CD4-positive, alpha-beta T cell (primary cell): ENCODE results near the gene COMP. TPM values are rescaled to one million over a fixed set of nuclear protein-coding genes. Genes with fewer than 3 reads are reported as not detected.

Experiments
- ATAC-seq: fragments of 200-7000 bp; cut with Tn5 transposase; one replicate; pipeline ENCODE4 v1.10.0; 2022; ENCODE audit warnings: mild to moderate bottlenecking; ENCODE audit not compliant: poor library complexity
- CTCF ChIA-PET: fragments of 350-600 bp; sonication (Branson Sonifier 250); formaldehyde crosslinking; loops from one replicate; lab custom pipeline; 2021; ENCODE audit warnings: antibody characterized with exemption, inconsistent platforms; lab: Charles Lee
- POLR2A ChIA-PET: fragments of 350-600 bp; sonication (Branson Sonifier 250); formaldehyde crosslinking; loops from one replicate; lab custom pipeline; 2021; ENCODE audit warnings: antibody characterized with exemption, inconsistent platforms; lab: Charles Lee
- DNase-seq, 14 experiments: peaks; one replicate each; pipeline ENCODE4 v3.0.0-alpha.2; 2013 to 2020; ENCODE audit warnings: mixed read lengths in 2 of 14
- H3K27ac ChIP-seq, 2 donors: one replicate each; pipeline versions ENCODE4 v1.5.1 to v1.7.0; 2013; ENCODE audit warnings: low read length in 2 of 2, low read depth in 1 of 2, mild to moderate bottlenecking in 1 of 2
- H3K27me3 ChIP-seq, 2 experiments: 1 replicate in 1 of 2; 2 replicates in 1 of 2; pipeline versions ENCODE4 v1.6.1 to v1.7.0; 2013; ENCODE audit warnings: low read length in 2 of 2, control low read depth in 1 of 2, mild to moderate bottlenecking in 1 of 2, moderate library complexity in 1 of 2; ENCODE audit not compliant: insufficient read depth in 2 of 2, control insufficient read depth in 1 of 2
- H3K36me3 ChIP-seq: one replicate; pipeline ENCODE4 v1.6.1; 2013; ENCODE audit warnings: low read length, control low read depth; ENCODE audit not compliant: insufficient read depth
- H3K4me1 ChIP-seq: one replicate; pipeline ENCODE4 v1.6.1; 2013; ENCODE audit warnings: low read length, control low read depth; ENCODE audit not compliant: insufficient read depth
- H3K4me3 ChIP-seq: one replicate; pipeline ENCODE4 v1.5.1; 2013; ENCODE audit warnings: mild to moderate bottlenecking, low read length, moderate library complexity
- H3K9me3 ChIP-seq, 2 experiments: 1 replicate in 1 of 2; 2 replicates in 1 of 2; pipeline versions ENCODE4 v1.6.1 to v1.7.0; 2013; ENCODE audit warnings: low read length in 2 of 2, mild to moderate bottlenecking in 2 of 2, control low read depth in 1 of 2, moderate library complexity in 1 of 2; ENCODE audit not compliant: control insufficient read depth in 1 of 2, insufficient read depth in 1 of 2
- H3K27ac Mint-ChIP-seq: one replicate; pipeline ENCODE4 v1.8.0; 2020; ENCODE audit warnings: mixed read lengths
- H3K27me3 Mint-ChIP-seq: one replicate; pipeline ENCODE4 v1.8.0; 2021; ENCODE audit warnings: mixed read lengths
- H3K36me3 Mint-ChIP-seq: one replicate; pipeline ENCODE4 v1.8.0; 2021; ENCODE audit warnings: low read depth, mixed read lengths
- H3K4me1 Mint-ChIP-seq: one replicate; pipeline ENCODE4 v1.8.0; 2021; ENCODE audit warnings: low read depth, mixed read lengths
- H3K4me3 Mint-ChIP-seq: one replicate; pipeline ENCODE4 v1.8.0; 2020; ENCODE audit warnings: mild to moderate bottlenecking, mixed read lengths
- H3K9me3 Mint-ChIP-seq: one replicate; pipeline ENCODE4 v1.8.0; 2020; ENCODE audit warnings: mixed read lengths
- CTCF ChIP-seq: fragments of 200-600 bp; IDR thresholded peaks from one replicate; pipeline ENCODE4 v1.8.0; 2022; ENCODE audit warnings: antibody characterized with exemption, mild to moderate bottlenecking
- intact Hi-C, 2 experiments: fragments of 100-400 bp; cut with DNase I in 1 of 2; cut with micrococcal nuclease in 1 of 2; formaldehyde crosslinking; loops; one replicate each; pipeline versions ENCODE4 v1.15.1 to v1.9.0; 2023 to 2025; cut with DNase I, micrococcal nuclease
- total RNA-seq, 174 experiments: library from RNA in 2 of 174; stranded (reverse) in 2 of 174; gene quantifications; one replicate each; pipeline ENCODE4 v1.2.3 and lab custom pipeline; 2021 to 2026

Gene COMP
- total RNA-seq, 2 experiments from 2014 or later: not detected

- peaks cover 0 to 18% of the 10 kb centered on the region in 2 experiments for H3K9me3 ChIP-seq
- ChIA-PET POLR2A (no interaction called here), CTCF (no interaction called here)
- no peak overlapping the region for H3K27ac ChIP-seq
- Mint-ChIP-seq H3K4me1 (peaks cover 14% of the 10 kb centered on the region), H3K9me3 (no peaks in the 10 kb centered on the region), H3K36me3 (no peaks in the 10 kb centered on the region), H3K27ac (no peak overlapping the region), H3K4me3 (no peak overlapping the region), H3K27me3 (peaks cover 29% of the 10 kb centered on the region)
- H3K4me3 ChIP-seq: no peak overlapping the region
- intact Hi-C loops: no loop called here
- peaks cover 15% of the 10 kb centered on the region for H3K4me1 ChIP-seq
- no peaks in the 10 kb centered on the region for H3K36me3 ChIP-seq
- peaks cover 10 to 17% of the 10 kb centered on the region in 2 experiments for H3K27me3 ChIP-seq
- DNase-seq (no peak), ATAC-seq (no peak)
- no peak for TF ChIP-seq CTCF
Measured at GRCh38 chr19:18781885-18782527, 9.1 kb downstream of the COMP start.

GRCh38 chr19:18781047-18781600 is 10.0 kb downstream of the COMP start:
- CTCF ChIA-PET: no interaction called here
- Mint-ChIP-seq H3K4me1 (peaks cover 10% of the 10 kb centered on the region), H3K27me3 (peaks cover 20% of the 10 kb centered on the region), H3K9me3 (no peaks in the 10 kb centered on the region), H3K36me3 (no peaks in the 10 kb centered on the region), H3K27ac (no peak overlapping the region), H3K4me3 (no peak overlapping the region)
- DNase-seq: no peak
- Histone ChIP-seq H3K4me1 (peaks cover 14% of the 10 kb centered on the region), H3K27ac (no peak overlapping the region), H3K36me3 (no peaks in the 10 kb centered on the region), H3K27me3 (peaks cover 6 to 9% of the 10 kb centered on the region in 2 experiments), H3K9me3 (peaks cover 0 to 14% of the 10 kb centered on the region in 2 experiments), H3K4me3 (no peak overlapping the region)
- no peak for TF ChIP-seq CTCF
- POLR2A ChIA-PET: interaction anchor here (0.6 kb wide), 1 partner anchor 976 kb away, joined by 3 read pairs; no protein-coding TSS in a partner anchor
- intact Hi-C loops: no loop called here
- ATAC-seq: no peak

GRCh38 chr19:18780631-18781030 is 10.5 kb downstream of the COMP start:
- no peaks in the 10 kb centered on the region for H3K9me3 Mint-ChIP-seq
- H3K27me3 ChIP-seq: peaks cover 2 to 4% of the 10 kb centered on the region in 2 experiments
- CTCF ChIA-PET: no interaction called here
- ATAC-seq (no peak), DNase-seq (no peak)
- H3K36me3 ChIP-seq: no peaks in the 10 kb centered on the region
- intact Hi-C loops: no loop called here
- TF ChIP-seq CTCF: no peak
- peaks cover 5% of the 10 kb centered on the region for H3K4me1 Mint-ChIP-seq
- no peak overlapping the region for H3K27ac ChIP-seq
- no peak overlapping the region for H3K27ac Mint-ChIP-seq
- peaks cover 9% of the 10 kb centered on the region for H3K4me1 ChIP-seq
- H3K4me3 ChIP-seq: no peak overlapping the region
- peaks cover 0 to 12% of the 10 kb centered on the region in 2 experiments for H3K9me3 ChIP-seq
- no peak overlapping the region for H3K4me3 Mint-ChIP-seq
- H3K27me3 Mint-ChIP-seq: peaks cover 15% of the 10 kb centered on the region
- H3K36me3 Mint-ChIP-seq: no peaks in the 10 kb centered on the region
- POLR2A ChIA-PET: interaction anchor here (0.6 kb wide), 1 partner anchor 976 kb away, joined by 3 read pairs; no protein-coding TSS in a partner anchor
